ENCODE measurements around the gene IGSF21.
"Not testable (repeated sequence)": the region's sequence is repeated elsewhere in the genome, so short reads cannot be mapped to it uniquely, and the experiment has no call there.

IGSF21 gene

GRCh38 chr1:18340158-18340764 lies 232.7 kb downstream of the IGSF21 start:
- no peak for DNase-seq

- no peak for DNase-seq
Measured at GRCh38 chr1:18340787-18341186, 233.2 kb downstream of the IGSF21 start.

GRCh38 chr1:18341291-18342069 lies 233.9 kb downstream of the IGSF21 start:
- no peak for DNase-seq

GRCh38 chr1:18342744-18343143 lies 235.1 kb downstream of the IGSF21 start:
- no peak for DNase-seq

GRCh38 chr1:18343581-18343980 lies 236.0 kb downstream of the IGSF21 start:
- DNase-seq, result no peak

GRCh38 chr1:18344755-18345154 lies 237.2 kb downstream of the IGSF21 start:
- no peak for DNase-seq

- DNase-seq, result no peak
Measured at GRCh38 chr1:18347559-18347958, 240.0 kb downstream of the IGSF21 start.

- no peak for DNase-seq
Measured at GRCh38 chr1:18348354-18348753, 240.8 kb downstream of the IGSF21 start.

GRCh38 chr1:18350747-18351146 lies 243.1 kb downstream of the IGSF21 start:
- DNase-seq, result no peak

- DNase-seq, result no peak
Measured at GRCh38 chr1:18351735-18352134, 244.1 kb downstream of the IGSF21 start.

GRCh38 chr1:18352636-18353265 lies 245.2 kb downstream of the IGSF21 start:
- DNase-seq, result no peak

GRCh38 chr1:18353528-18353927 lies 245.9 kb downstream of the IGSF21 start:
- DNase-seq, result no peak

- DNase-seq, result no peak
Measured at GRCh38 chr1:18353992-18354391, 246.4 kb downstream of the IGSF21 start.

GRCh38 chr1:18354612-18355011 lies 247.0 kb downstream of the IGSF21 start:
- DNase-seq, result no peak

- DNase-seq, result no peak
Measured at GRCh38 chr1:18357622-18358230, 250.1 kb downstream of the IGSF21 start.

GRCh38 chr1:18358600-18358999 lies 251.0 kb downstream of the IGSF21 start:
- no peak for DNase-seq

- DNase-seq, result no peak
Measured at GRCh38 chr1:18360251-18360650, 252.7 kb downstream of the IGSF21 start.

- DNase-seq, result no peak
Measured at GRCh38 chr1:18362150-18362549, 254.6 kb downstream of the IGSF21 start.

- DNase-seq, result no peak
Measured at GRCh38 chr1:18363436-18363835, 255.8 kb downstream of the IGSF21 start.

- DNase-seq, result no peak
Measured at GRCh38 chr1:18365099-18365705, 257.6 kb downstream of the IGSF21 start.

GRCh38 chr1:18372505-18372904 lies 264.9 kb downstream of the IGSF21 start:
- DNase-seq, result not testable (repeated sequence)

GRCh38 chr1:18373151-18373550 lies 265.6 kb downstream of the IGSF21 start:
- no peak for DNase-seq

- DNase-seq, result no peak
Measured at GRCh38 chr1:18373882-18374493, 266.4 kb downstream of the IGSF21 start.
